ENCODE results near the gene TLE4.
"Not testable (repeated sequence)": the region's sequence is repeated elsewhere in the genome, so short reads cannot be mapped to it uniquely, and the experiment has no call there.

TLE4 gene

DNA sequence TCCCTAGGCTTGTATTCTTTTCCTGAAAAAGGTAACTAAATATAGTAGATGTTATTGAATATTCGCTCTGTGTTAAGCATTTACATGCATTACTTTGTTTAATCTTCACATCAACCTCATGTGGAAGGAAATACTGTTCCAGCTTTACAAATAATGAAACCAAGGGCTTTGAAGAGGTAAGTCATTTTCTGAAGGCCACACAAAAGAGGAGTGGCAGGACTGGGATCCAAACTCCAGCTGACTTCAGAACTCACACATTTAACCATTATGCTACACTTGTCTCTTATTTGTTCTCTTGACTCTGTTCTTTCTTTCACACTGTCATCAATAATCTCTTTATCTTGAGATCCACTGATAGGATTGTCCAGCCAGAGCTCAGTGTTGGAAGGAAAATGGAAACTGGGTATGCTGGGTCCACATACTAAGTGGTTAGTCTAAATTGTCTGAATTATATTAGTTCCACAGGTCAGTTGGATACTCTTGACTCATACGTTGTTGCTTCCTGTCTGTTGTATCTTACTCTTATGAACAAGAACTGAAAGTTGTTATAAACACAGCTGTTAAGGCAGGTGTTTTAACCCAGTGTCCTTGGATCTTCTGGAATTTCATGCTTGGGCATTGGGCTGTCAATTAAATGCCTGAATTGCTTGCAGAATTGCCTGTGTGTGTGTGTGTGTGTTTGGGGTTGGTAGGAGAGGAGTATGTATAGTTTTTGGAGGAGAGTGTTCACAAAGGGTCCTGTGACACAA lies 65.6 kb downstream of the TLE4 start:
- no peak for DNase-seq (ENCODE audit: low spot score)

DNA sequence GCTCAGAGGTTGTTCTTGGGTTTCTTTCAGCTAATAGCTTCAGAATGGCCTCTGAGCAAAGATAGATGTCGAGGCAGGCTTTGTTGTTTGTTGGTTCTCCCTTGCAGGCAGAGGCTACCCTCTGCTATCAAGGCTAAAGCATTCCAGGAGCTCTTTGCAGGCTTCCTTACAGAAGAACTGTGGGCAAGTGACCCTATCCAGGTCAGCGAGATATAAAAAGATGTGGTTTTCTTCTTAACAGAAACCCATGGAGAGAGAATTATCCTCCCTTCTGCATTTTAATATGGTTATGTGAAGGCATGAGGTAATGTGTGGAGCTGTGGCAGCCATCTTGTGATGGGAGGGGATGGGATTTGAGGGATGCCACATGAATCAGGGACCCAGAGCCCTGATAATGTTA lies 67.0 kb downstream of the TLE4 start:
- no peak for DNase-seq (ENCODE audit: low spot score)

- no peak for DNase-seq (ENCODE audit: low spot score)
These were observed 67.6 kb downstream of the TLE4 start for GRCh38 chr9:79639354-79639753.

- not testable (repeated sequence) for DNase-seq (ENCODE audit: low spot score)
These were observed 68.3 kb downstream of the TLE4 start for GRCh38 chr9:79640067-79640466.

GRCh38 chr9:79641070-79641469 lies 69.3 kb downstream of the TLE4 start:
- DNase-seq (ENCODE audit: low spot score), result no peak

- DNase-seq (ENCODE audit: low spot score), result no peak
These were observed 70.9 kb downstream of the TLE4 start for GRCh38 chr9:79642671-79643070.

- no peak for DNase-seq (ENCODE audit: low spot score)
These were observed 72.3 kb downstream of the TLE4 start for GRCh38 chr9:79644048-79644447.

DNA sequence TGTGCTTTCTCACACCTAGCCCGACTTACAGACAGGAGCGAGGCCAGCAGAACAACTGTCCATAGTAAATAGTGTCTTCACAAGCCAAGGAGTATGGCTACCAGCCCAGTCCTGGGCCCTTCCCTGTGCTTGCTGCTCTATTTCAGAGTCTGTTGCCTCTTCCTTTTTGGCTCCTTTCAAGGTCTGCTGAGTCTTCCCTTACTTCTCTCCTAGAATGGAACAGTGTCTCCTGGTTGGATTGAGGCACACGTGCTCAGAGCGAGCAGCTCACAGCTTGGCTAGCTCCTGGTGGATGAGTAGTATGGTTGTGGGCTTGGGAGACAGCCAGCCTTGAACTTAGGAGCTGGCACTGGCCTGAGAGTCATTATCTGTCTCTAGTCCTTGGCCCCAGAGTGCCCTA lies 72.8 kb downstream of the TLE4 start:
- no peak for DNase-seq (ENCODE audit: low spot score)

GRCh38 chr9:79645110-79645509 lies 73.3 kb downstream of the TLE4 start:
- no peak for DNase-seq (ENCODE audit: low spot score)

DNA sequence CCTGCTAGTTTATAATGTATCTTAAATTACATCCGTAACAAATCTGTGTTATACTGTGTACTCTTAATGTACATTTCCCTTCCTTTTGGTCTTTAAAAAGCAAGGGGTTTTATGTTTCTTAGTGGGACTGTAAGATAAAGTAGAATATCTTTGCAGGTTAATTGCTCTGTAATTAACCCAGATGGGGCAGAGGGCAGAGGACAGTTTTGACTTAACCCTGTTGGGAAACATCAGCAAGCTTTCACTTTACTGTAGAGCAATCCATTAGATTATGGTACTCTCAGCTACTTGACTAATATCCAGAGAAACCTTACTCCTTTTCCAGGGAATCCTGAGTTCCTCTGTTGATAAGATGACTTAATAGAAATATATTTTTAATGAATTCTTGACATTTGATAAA lies 74.3 kb downstream of the TLE4 start:
- no peak for DNase-seq (ENCODE audit: low spot score)

- no peak for DNase-seq (ENCODE audit: low spot score)
These were observed 79.6 kb downstream of the TLE4 start for GRCh38 chr9:79651251-79651795.

- no peak for DNase-seq (ENCODE audit: low spot score)
These were observed 80.8 kb downstream of the TLE4 start for GRCh38 chr9:79652598-79652997.

DNA sequence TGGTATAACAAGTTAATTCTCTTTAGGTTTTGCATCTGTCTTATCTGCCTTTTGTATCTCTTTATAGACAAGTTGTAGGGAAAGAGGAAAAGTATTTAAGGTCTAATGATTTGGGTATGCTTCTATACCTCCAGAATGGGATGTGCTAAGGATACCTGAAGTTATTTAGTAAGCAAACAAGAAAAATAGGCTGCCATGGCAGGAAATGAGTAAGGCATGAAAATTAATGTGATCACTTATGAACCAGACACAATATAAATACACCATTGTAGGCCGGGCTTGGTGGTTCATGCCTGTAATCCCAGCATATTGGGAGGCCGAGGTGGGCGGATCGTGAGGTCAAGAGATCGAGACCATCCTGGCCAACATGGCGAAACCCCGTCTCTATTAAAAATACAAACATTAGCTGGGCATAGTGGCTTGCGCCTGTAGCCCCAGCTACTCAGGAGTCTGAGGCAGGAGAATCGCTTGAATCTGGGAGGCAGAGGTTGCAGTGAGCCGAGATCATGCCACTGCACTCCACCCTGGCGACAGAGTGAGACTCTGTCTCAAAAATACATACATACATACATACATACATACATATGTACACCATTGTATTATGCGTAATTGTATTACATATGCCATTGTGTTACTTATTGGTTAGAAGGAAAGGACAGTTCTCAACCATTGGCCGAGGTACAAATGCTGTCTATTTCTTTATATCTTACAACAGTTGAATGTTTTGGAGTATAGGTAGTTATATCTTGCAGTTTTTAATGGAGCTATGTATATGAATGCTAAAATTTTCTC lies 83.0 kb downstream of the TLE4 start:
- not testable (repeated sequence) for DNase-seq (ENCODE audit: low spot score)

GRCh38 chr9:79655551-79655950 lies 83.8 kb downstream of the TLE4 start:
- DNase-seq (ENCODE audit: low spot score), result no peak

DNA sequence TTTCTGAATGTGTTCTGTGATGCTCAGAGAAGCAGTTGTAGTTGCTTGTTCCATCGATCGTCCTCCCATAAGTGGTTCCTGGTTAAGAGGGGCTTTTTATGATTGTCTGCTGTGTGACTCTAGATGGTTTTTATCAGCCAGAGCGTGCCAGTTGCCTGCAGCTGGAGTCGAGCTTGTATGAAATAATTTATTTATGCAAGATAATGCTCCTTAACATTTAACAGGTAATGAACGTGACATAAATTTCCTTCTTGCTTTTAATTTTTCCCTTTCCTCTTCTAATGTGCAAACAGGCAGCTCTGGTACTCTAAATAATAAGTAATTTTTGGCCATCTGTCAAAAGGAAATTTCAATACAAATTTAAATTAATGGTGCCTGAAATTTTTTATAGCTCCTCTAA lies 84.4 kb downstream of the TLE4 start:
- no peak for DNase-seq (ENCODE audit: low spot score)

GRCh38 chr9:79657891-79658290 lies 86.1 kb downstream of the TLE4 start:
- no peak for DNase-seq (ENCODE audit: low spot score)

- no peak for DNase-seq (ENCODE audit: low spot score)
These were observed 87.2 kb downstream of the TLE4 start for GRCh38 chr9:79658926-79659325.

GRCh38 chr9:79660615-79661014 lies 88.8 kb downstream of the TLE4 start:
- no peak for DNase-seq (ENCODE audit: low spot score)

DNA sequence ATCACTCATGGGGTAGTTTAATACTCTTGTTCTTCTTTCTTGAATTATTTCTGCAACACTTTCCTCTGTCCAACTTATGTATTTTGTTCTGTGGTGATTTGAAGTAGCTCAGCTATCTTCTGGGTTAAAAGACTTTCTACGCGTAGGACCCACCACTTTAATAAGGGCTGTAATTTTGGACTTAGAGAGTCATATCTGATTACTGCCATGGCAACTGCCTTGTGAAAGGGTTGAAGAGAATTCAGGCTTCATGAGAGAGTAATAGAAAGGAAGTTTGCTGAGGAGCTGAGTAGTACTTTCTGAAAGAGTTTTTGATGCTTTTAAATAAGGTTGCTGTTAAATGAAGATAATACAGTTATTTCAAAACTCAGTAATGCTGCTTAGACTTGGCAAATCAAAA lies 89.5 kb downstream of the TLE4 start:
- DNase-seq (ENCODE audit: low spot score), result no peak

- no peak for DNase-seq (ENCODE audit: low spot score)
These were observed 90.2 kb downstream of the TLE4 start for GRCh38 chr9:79661886-79662536.

- no peak for DNase-seq (ENCODE audit: low spot score)
These were observed 90.8 kb downstream of the TLE4 start for GRCh38 chr9:79662537-79662956.

- DNase-seq (ENCODE audit: low spot score), result no peak
These were observed 91.5 kb downstream of the TLE4 start for GRCh38 chr9:79663300-79663699.

- DNase-seq (ENCODE audit: low spot score), result no peak
These were observed 92.1 kb downstream of the TLE4 start for GRCh38 chr9:79663878-79664277.
